ENCODE measurements around the gene LRFN2.

Gene LRFN2

GRCh38 chr6:40569162-40569910 is 17.8 kb downstream of the LRFN2 start:
- H3K36me3 Mint-ChIP-seq (ENCODE audit: low read depth) = no peaks in the 10 kb centered on the region
- H3K9me3 Mint-ChIP-seq = no peaks in the 10 kb centered on the region
- H3K4me1 Mint-ChIP-seq (ENCODE audit: low read depth) = no peaks in the 10 kb centered on the region
- no peak overlapping the region for H3K4me3 Mint-ChIP-seq
- H3K27ac Mint-ChIP-seq = no peak overlapping the region
- no peaks in the 10 kb centered on the region for H3K27me3 Mint-ChIP-seq

- Mint-ChIP-seq H3K27me3 (no peaks in the 10 kb centered on the region), H3K4me1 (ENCODE audit: low read depth) (no peaks in the 10 kb centered on the region), H3K36me3 (ENCODE audit: low read depth) (no peaks in the 10 kb centered on the region), H3K4me3 (no peak overlapping the region), H3K9me3 (no peaks in the 10 kb centered on the region), H3K27ac (no peak overlapping the region)
Observed at GRCh38 chr6:40568062-40568708, 19.0 kb downstream of the LRFN2 start.

DNA sequence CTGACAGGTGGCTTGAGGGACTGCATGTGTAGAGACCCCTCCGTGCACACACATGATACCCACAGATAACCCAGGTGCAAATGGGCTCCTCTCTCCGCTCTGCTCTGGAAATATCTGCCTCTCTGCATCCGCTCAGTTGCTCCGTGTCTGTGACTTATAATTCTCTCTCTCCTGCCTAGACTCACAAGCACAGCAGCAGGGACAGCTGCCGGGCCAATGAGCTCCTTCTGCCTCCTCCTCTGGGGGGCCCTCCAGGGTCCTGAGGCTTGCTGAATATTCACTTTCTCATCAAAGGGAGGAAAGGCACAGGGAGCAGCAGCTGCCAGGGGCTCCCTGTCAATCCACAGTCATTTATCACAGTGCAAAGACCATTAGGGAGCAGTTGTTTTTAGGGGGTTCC is 24.1 kb downstream of the LRFN2 start:
- Mint-ChIP-seq H3K4me3 (no peak overlapping the region), H3K36me3 (ENCODE audit: low read depth) (no peaks in the 10 kb centered on the region), H3K27ac (no peak overlapping the region), H3K4me1 (ENCODE audit: low read depth) (no peaks in the 10 kb centered on the region), H3K9me3 (no peaks in the 10 kb centered on the region), H3K27me3 (no peaks in the 10 kb centered on the region)

- Mint-ChIP-seq H3K27ac (no peak overlapping the region), H3K27me3 (no peaks in the 10 kb centered on the region), H3K36me3 (ENCODE audit: low read depth) (no peaks in the 10 kb centered on the region), H3K4me1 (ENCODE audit: low read depth) (no peaks in the 10 kb centered on the region), H3K4me3 (no peak overlapping the region), H3K9me3 (no peaks in the 10 kb centered on the region)
Observed at GRCh38 chr6:40559056-40559455, 28.1 kb downstream of the LRFN2 start.

GRCh38 chr6:40558102-40558501 is 29.1 kb downstream of the LRFN2 start:
- Mint-ChIP-seq H3K4me3 (no peak overlapping the region), H3K4me1 (ENCODE audit: low read depth) (no peaks in the 10 kb centered on the region), H3K9me3 (no peaks in the 10 kb centered on the region), H3K36me3 (ENCODE audit: low read depth) (no peaks in the 10 kb centered on the region), H3K27ac (no peak overlapping the region), H3K27me3 (no peaks in the 10 kb centered on the region)

GRCh38 chr6:40556881-40557280 is 30.3 kb downstream of the LRFN2 start:
- Mint-ChIP-seq H3K9me3 (no peaks in the 10 kb centered on the region), H3K27me3 (no peaks in the 10 kb centered on the region), H3K36me3 (ENCODE audit: low read depth) (no peaks in the 10 kb centered on the region), H3K4me3 (no peak overlapping the region), H3K4me1 (ENCODE audit: low read depth) (no peaks in the 10 kb centered on the region), H3K27ac (no peak overlapping the region)

DNA sequence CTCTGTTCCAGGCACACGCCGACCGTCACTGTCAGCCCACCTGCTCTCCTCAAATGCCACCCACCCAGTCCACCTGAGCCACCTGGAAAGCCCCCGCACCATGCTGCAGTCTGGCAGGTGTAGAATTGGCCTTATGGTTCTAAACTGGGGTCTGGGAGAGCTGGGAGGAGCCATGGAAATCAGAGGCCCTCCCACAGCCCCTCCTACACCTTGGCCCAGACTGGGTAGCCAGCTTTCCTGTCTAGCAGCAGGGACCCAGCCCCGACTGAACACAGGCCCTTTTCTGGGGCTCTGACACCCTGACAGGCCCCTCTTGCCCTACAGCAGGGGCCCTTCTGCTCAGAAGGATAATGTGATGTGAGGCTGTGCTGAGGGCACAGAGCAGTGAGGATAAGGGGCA is 31.1 kb downstream of the LRFN2 start:
- Mint-ChIP-seq H3K4me3 (no peak overlapping the region), H3K27ac (no peak overlapping the region)

GRCh38 chr6:40555092-40555491 is 32.1 kb downstream of the LRFN2 start:
- Mint-ChIP-seq H3K9me3 (no peaks in the 10 kb centered on the region), H3K4me1 (ENCODE audit: low read depth) (no peaks in the 10 kb centered on the region), H3K27ac (no peak overlapping the region), H3K36me3 (ENCODE audit: low read depth) (no peaks in the 10 kb centered on the region), H3K27me3 (no peaks in the 10 kb centered on the region), H3K4me3 (no peak overlapping the region)

More for the DNA sequence above, 31.1 kb downstream of the LRFN2 start:
- Mint-ChIP-seq H3K36me3 (ENCODE audit: low read depth) (no peaks in the 10 kb centered on the region), H3K27me3 (no peaks in the 10 kb centered on the region), H3K4me1 (ENCODE audit: low read depth) (no peaks in the 10 kb centered on the region), H3K9me3 (no peaks in the 10 kb centered on the region)

DNA sequence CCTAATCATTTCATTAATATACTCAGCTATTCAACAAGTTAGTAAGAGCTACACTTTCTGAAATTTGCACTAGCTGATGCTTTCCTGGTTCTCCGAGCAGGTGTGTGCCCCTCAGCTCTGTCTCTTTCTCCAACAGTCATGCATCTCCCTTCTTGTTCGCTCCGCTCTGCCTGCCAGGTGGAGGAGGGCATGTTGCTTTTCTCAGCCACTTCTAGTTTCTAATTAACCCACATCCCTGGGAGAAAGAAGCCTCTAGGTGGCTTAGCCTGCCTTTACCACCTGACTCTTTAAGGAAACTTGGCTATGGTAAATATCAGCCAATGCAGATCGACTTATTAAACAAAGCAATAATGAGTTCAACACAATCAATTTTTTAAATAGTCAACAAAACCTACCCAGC is 34.2 kb downstream of the LRFN2 start:
- H3K36me3 Mint-ChIP-seq (ENCODE audit: low read depth) = no peaks in the 10 kb centered on the region
- no peaks in the 10 kb centered on the region for H3K27me3 Mint-ChIP-seq
- H3K4me1 Mint-ChIP-seq (ENCODE audit: low read depth) = no peaks in the 10 kb centered on the region
- no peak overlapping the region for H3K4me3 Mint-ChIP-seq
- H3K9me3 Mint-ChIP-seq = no peaks in the 10 kb centered on the region
- no peak overlapping the region for H3K27ac Mint-ChIP-seq

GRCh38 chr6:40551966-40552505 is 35.1 kb downstream of the LRFN2 start:
- no peak overlapping the region for H3K27ac Mint-ChIP-seq
- no peaks in the 10 kb centered on the region for H3K27me3 Mint-ChIP-seq
- no peaks in the 10 kb centered on the region for H3K4me1 Mint-ChIP-seq (ENCODE audit: low read depth)
- H3K4me3 Mint-ChIP-seq = no peak overlapping the region
- no peaks in the 10 kb centered on the region for H3K36me3 Mint-ChIP-seq (ENCODE audit: low read depth)
- no peaks in the 10 kb centered on the region for H3K9me3 Mint-ChIP-seq

DNA sequence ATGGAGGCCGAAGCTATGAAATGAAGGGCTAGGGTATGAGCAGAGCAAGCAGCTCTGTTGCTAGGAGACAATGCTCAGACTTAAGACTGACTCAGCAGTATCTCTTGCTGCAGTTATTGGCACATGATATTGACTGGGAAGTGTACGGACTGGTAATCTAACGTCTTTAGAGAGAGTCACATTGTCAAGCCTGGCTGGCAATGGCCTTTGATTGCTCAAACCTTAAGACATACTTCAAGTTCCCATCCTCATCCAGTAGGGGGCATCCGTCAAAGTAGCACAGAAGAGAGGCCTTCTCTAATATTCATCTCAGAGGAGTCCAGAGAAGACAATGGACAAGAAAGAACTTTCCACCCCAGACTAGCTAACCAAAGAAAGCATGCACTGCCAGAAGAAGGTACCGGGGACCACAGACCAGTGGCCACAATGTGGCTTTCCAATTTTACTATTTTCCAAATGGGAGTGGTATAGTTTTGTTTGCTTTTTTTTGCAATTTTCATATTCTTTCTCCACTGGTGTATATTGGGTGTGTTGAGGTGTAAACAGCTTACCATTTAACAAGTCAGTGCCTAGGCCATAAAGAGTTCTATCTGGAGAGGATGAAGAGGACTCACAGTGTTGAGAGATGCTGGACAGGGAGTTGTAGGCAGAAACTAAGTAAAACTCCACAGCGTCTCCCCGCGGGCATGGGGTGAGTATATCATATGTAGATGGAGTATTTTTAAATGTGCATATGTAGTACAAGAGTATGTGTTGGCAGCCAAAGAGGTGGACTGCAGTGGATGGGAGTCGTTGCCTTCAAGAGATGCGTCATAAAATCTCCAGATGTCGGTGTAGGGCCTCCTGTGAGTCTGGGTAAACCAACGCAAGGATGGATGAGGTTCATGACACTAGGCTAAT is 36.7 kb downstream of the LRFN2 start:
- no peak overlapping the region for H3K27ac Mint-ChIP-seq
- H3K4me1 Mint-ChIP-seq (ENCODE audit: low read depth) = no peaks in the 10 kb centered on the region
- H3K4me3 Mint-ChIP-seq = no peak overlapping the region
- H3K36me3 Mint-ChIP-seq (ENCODE audit: low read depth) = no peaks in the 10 kb centered on the region
- H3K9me3 Mint-ChIP-seq = no peaks in the 10 kb centered on the region
- no peaks in the 10 kb centered on the region for H3K27me3 Mint-ChIP-seq

GRCh38 chr6:40545954-40546353 is 41.2 kb downstream of the LRFN2 start:
- no peak overlapping the region for H3K27ac Mint-ChIP-seq
- H3K27me3 Mint-ChIP-seq = no peaks in the 10 kb centered on the region
- no peak overlapping the region for H3K4me3 Mint-ChIP-seq
- no peaks in the 10 kb centered on the region for H3K4me1 Mint-ChIP-seq (ENCODE audit: low read depth)
- H3K36me3 Mint-ChIP-seq (ENCODE audit: low read depth) = no peaks in the 10 kb centered on the region
- no peaks in the 10 kb centered on the region for H3K9me3 Mint-ChIP-seq

DNA sequence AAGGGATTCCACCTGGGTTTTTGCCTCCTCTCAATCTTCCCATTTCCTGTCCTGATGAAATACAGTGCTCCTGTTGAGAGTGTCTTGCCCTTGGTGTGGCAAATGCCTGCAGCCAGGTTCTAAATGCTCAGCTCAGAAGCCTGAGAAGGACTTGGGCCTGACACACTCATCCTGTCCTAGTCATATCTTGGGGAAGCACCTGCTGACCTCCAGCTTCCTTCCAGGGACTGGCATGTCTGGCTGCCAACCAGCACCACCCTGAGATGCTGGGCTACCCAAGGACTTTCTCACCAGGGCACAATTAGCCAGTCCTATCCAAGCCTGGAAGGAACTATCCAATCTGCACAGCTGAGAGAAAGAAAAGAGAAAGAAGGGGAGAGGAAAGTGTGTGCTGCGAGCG is 43.4 kb downstream of the LRFN2 start:
- H3K9me3 Mint-ChIP-seq = no peaks in the 10 kb centered on the region
- no peak overlapping the region for H3K27ac Mint-ChIP-seq
- H3K4me1 Mint-ChIP-seq (ENCODE audit: low read depth) = no peaks in the 10 kb centered on the region
- no peak overlapping the region for H3K4me3 Mint-ChIP-seq
- no peaks in the 10 kb centered on the region for H3K36me3 Mint-ChIP-seq (ENCODE audit: low read depth)
- no peaks in the 10 kb centered on the region for H3K27me3 Mint-ChIP-seq

GRCh38 chr6:40543146-40543545 is 44.0 kb downstream of the LRFN2 start:
- Mint-ChIP-seq H3K4me3 (no peak overlapping the region), H3K4me1 (ENCODE audit: low read depth) (no peaks in the 10 kb centered on the region), H3K36me3 (ENCODE audit: low read depth) (no peaks in the 10 kb centered on the region), H3K27ac (no peak overlapping the region), H3K9me3 (no peaks in the 10 kb centered on the region), H3K27me3 (no peaks in the 10 kb centered on the region)

GRCh38 chr6:40542175-40542764 is 44.9 kb downstream of the LRFN2 start:
- H3K4me3 Mint-ChIP-seq = no peak overlapping the region
- H3K4me1 Mint-ChIP-seq (ENCODE audit: low read depth) = no peaks in the 10 kb centered on the region
- H3K27ac Mint-ChIP-seq = no peak overlapping the region
- H3K27me3 Mint-ChIP-seq = no peaks in the 10 kb centered on the region
- no peaks in the 10 kb centered on the region for H3K9me3 Mint-ChIP-seq
- H3K36me3 Mint-ChIP-seq (ENCODE audit: low read depth) = no peaks in the 10 kb centered on the region
